Jurkat, Clone E6-1 (cell line): ENCODE data around the gene PKDCC.

ENCODE experiments used
- DNase-seq: peaks from one replicate; pipeline ENCODE4 v3.0.0-alpha.2; 2011; ENCODE audit warnings: low read depth, low spot score
- H3K4me3 ChIP-seq: 2 replicates; pipeline ENCODE4 v1.5.1; 2011; ENCODE audit warnings: mild to moderate bottlenecking, low read length, control low read depth, moderate library complexity

Gene PKDCC

GRCh38 chr2:42099438-42100173, 51.8 kb downstream of the PKDCC start:
- no peak for DNase-seq

GRCh38 chr2:42100683-42101205, 52.9 kb downstream of the PKDCC start:
- H3K4me3 ChIP-seq: no peak overlapping the region
- no peak for DNase-seq

More at GRCh38 chr2:42099438-42100173, 51.8 kb downstream of the PKDCC start:
- no peak overlapping the region for H3K4me3 ChIP-seq

GRCh38 chr2:42101206-42102023, 53.6 kb downstream of the PKDCC start:
- no peak for DNase-seq
- no peak overlapping the region for H3K4me3 ChIP-seq

- no peak for DNase-seq
- H3K4me3 ChIP-seq: no peak overlapping the region
Observed at GRCh38 chr2:42102024-42102590, 54.3 kb downstream of the PKDCC start.

GRCh38 chr2:42102591-42103450, 55.0 kb downstream of the PKDCC start:
- DNase-seq: no peak
- H3K4me3 ChIP-seq: no peak overlapping the region

- no peak for DNase-seq
- no peak overlapping the region for H3K4me3 ChIP-seq
Observed at GRCh38 chr2:42103829-42104228, 56.0 kb downstream of the PKDCC start.

- H3K4me3 ChIP-seq: no peak overlapping the region
- DNase-seq: no peak
Observed at GRCh38 chr2:42104621-42105020, 56.8 kb downstream of the PKDCC start.

GRCh38 chr2:42105330-42106256, 57.8 kb downstream of the PKDCC start:
- no peak overlapping the region for H3K4me3 ChIP-seq

GRCh38 chr2:42106257-42106816, 58.5 kb downstream of the PKDCC start:
- H3K4me3 ChIP-seq: no peak overlapping the region
- no peak for DNase-seq

More at GRCh38 chr2:42105330-42106256, 57.8 kb downstream of the PKDCC start:
- no peak for DNase-seq

GRCh38 chr2:42107249-42108042, 59.6 kb downstream of the PKDCC start:
- DNase-seq: no peak
- H3K4me3 ChIP-seq: no peak overlapping the region
